GM13976 (cell line): ENCODE measurements around the gene RASL11A.

Experiments
- DNase-seq: peaks from one replicate; pipeline ENCODE4 v3.0.0; 2012; ENCODE audit warnings: low spot score
- in situ Hi-C: fragments of 300-500 bp; cut with MboI; formaldehyde crosslinking; loops from one replicate; pipeline ENCODE4 v1.12.0; 2022; ENCODE audit warnings: low sequenced_read_pairs, mixed read lengths, inconsistent platforms; ENCODE audit not compliant: unreplicated experiment
- TF ChIP-seq, protein P1 (sequence below): IDR thresholded peaks from 2 replicates; pipeline ENCODE4 v1.5.1; 2012; ENCODE audit warnings: borderline replicate concordance, mild to moderate bottlenecking; ENCODE audit not compliant: insufficient read depth; ENCODE audit errors: extremely low read depth, missing control alignments, control extremely low read depth

RASL11A gene

GRCh38 chr13:27274631-27275030, 4.0 kb downstream of the RASL11A start:
- no peak for DNase-seq
- in situ Hi-C loops, result loop anchor here (10.0 kb wide), 1 partner anchor 290 kb away; no protein-coding TSS in a partner anchor
- TF ChIP-seq, protein P1, sequence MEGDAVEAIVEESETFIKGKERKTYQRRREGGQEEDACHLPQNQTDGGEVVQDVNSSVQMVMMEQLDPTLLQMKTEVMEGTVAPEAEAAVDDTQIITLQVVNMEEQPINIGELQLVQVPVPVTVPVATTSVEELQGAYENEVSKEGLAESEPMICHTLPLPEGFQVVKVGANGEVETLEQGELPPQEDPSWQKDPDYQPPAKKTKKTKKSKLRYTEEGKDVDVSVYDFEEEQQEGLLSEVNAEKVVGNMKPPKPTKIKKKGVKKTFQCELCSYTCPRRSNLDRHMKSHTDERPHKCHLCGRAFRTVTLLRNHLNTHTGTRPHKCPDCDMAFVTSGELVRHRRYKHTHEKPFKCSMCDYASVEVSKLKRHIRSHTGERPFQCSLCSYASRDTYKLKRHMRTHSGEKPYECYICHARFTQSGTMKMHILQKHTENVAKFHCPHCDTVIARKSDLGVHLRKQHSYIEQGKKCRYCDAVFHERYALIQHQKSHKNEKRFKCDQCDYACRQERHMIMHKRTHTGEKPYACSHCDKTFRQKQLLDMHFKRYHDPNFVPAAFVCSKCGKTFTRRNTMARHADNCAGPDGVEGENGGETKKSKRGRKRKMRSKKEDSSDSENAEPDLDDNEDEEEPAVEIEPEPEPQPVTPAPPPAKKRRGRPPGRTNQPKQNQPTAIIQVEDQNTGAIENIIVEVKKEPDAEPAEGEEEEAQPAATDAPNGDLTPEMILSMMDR, result no peak

DNA sequence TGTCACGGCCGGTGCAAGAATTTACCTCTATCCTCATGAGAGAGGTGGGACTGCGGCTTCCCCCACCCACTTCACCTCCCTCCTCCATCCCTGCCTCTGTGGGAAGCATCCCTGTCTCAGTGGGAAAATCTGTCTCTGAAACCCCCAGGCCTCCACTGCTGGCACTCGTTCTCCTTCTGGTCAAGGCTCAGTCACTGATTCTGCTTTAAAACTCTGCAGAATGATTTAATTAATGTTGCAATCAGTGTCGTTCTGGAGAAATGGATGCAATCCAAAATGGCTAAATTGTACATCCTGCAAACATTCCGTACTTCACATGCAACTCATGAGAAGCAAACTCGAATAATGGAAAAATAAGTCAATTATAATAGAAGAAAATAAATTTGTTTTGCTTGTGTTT, 5.6 kb downstream of the RASL11A start:
- TF ChIP-seq, protein P1, result no peak
- in situ Hi-C loops, result loop anchor here (10.0 kb wide), 1 partner anchor 291 kb away; no protein-coding TSS in a partner anchor
- no peak for DNase-seq

- no peak for DNase-seq
- TF ChIP-seq, protein P1, result no peak
- in situ Hi-C loops, result loop anchor here (10.0 kb wide), 1 partner anchor 295 kb away; no protein-coding TSS in a partner anchor
These were observed 8.9 kb downstream of the RASL11A start for GRCh38 chr13:27279506-27279905.

DNA sequence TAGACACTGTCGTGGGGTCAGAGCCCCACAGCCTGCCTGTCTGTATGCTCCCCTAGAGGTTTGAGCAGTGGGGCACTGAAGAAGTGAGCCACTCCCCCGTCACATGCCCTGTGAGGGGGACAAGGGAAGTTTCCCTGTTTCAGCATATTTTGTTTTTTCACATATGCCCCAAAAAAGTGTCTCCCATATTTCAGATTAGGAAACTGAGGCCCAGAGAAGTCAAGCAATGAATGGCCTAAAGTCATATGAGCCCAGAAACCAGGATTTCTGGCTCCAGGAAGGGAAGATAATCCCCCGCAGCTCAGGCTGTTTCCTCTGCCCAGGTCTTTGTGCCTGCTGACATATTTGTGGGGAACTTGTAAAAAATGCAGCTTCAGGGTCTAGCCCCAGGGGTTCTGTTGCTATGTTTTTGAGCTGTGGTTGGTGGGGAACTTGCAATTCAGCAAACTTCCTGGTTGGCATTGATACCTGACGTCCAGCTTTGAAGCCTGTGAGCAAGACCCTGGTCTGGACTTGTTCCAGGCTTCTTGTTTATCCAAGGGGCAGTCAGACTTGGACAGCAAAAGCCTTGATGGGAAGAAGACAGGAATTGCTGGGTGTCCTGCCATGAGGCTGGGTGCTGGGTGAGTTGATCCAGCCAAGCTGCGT, 9.5 kb downstream of the RASL11A start:
- DNase-seq, result no peak
- TF ChIP-seq, protein P1, result no peak
- in situ Hi-C loops, result no loop called here

DNA sequence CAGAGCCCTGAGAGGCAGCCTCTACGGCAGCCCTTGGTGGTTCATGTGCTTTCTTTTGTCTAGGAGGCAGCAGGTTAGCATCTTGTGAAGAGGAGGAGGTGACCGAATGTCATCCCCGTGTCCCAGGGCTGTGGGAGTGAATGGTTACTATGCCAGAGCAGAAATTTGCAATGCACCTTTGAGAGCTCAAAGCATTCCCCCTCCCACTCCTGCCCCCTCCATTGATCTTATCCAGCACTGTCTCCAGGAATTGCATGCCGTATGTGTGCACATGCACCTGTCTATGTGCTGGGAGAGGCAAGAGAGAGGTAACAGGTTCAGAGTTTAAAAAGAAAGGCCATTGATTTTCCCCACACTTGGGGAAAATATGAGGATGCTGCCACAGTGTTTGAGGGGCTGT, 10.2 kb downstream of the RASL11A start:
- TF ChIP-seq, protein P1, result no peak
- in situ Hi-C loops, result no loop called here
- DNase-seq, result no peak

- DNase-seq, result no peak
- TF ChIP-seq, protein P1, result no peak
- in situ Hi-C loops, result no loop called here
These were observed 10.8 kb downstream of the RASL11A start for GRCh38 chr13:27281420-27281819.
